MM.1S (cell line): Measurements from ENCODE around the gene PLCH2.

Experiments used
- DNase-seq: peaks from one replicate; pipeline ENCODE4 v3.0.0-alpha.2; 2015
- H2AFZ ChIP-seq: fragments of 300-600 bp; sonication (generic); 2 replicates; pipeline ENCODE4 v1.6.0; 2016; ENCODE audit warnings: antibody characterized with exemption, low read length
- H3F3A ChIP-seq: fragments of 300-600 bp; sonication (generic); 2 replicates; pipeline ENCODE4 v1.6.1; 2016; ENCODE audit warnings: mild to moderate bottlenecking, antibody characterized with exemption, low read length, moderate library complexity, mixed read lengths; ENCODE audit not compliant: insufficient read depth
- H3K27ac ChIP-seq: fragments of 300-600 bp; sonication (generic); 2 replicates; pipeline ENCODE4 v1.5.1; 2016; ENCODE audit warnings: mild to moderate bottlenecking, low read length
- H3K27me3 ChIP-seq: fragments of 300-600 bp; sonication (generic); replicated peaks from 2 replicates; pipeline ENCODE4 v1.6.0; 2016; ENCODE audit warnings: low read length; ENCODE audit not compliant: insufficient read depth
- H3K36me3 ChIP-seq: fragments of 300-600 bp; sonication (generic); replicated peaks from 2 replicates; pipeline ENCODE4 v1.6.1; 2016; ENCODE audit warnings: mild to moderate bottlenecking, low read length, mixed read lengths; ENCODE audit not compliant: insufficient read depth
- H3K4me1 ChIP-seq: fragments of 300-600 bp; sonication (generic); 2 replicates; pipeline ENCODE4 v1.6.1; 2016; ENCODE audit warnings: low read length, mixed read lengths
- H3K4me2 ChIP-seq: fragments of 300-600 bp; sonication (generic); 2 replicates; pipeline ENCODE4 v1.6.0; 2016; ENCODE audit warnings: low read depth, low read length
- H3K4me3 ChIP-seq: fragments of 300-600 bp; sonication (generic); 2 replicates; pipeline ENCODE4 v1.5.1; 2016; ENCODE audit warnings: low read length, mixed read lengths
- H3K79me2 ChIP-seq: fragments of 300-600 bp; sonication (generic); 2 replicates; pipeline ENCODE4 v1.6.1; 2016; ENCODE audit warnings: mixed run types, low read length, mixed read lengths
- H3K9ac ChIP-seq: fragments of 300-600 bp; sonication (generic); 2 replicates; pipeline ENCODE4 v1.6.1; 2016; ENCODE audit warnings: low read length, mixed read lengths
- H3K9me2 ChIP-seq: fragments of 300-600 bp; sonication (generic); replicated peaks from 2 replicates; pipeline ENCODE4 v1.6.1; 2016; ENCODE audit warnings: mild to moderate bottlenecking, low read length, mixed read lengths; ENCODE audit not compliant: insufficient read depth
- H3K9me3 ChIP-seq: fragments of 300-600 bp; sonication (generic); replicated peaks from 2 replicates; pipeline ENCODE4 v1.6.1; 2016; ENCODE audit warnings: mild to moderate bottlenecking, low read length, mixed read lengths; ENCODE audit not compliant: insufficient read depth
- H4K20me1 ChIP-seq: fragments of 300-600 bp; sonication (generic); 2 replicates; pipeline ENCODE4 v1.6.1; 2016; ENCODE audit warnings: mild to moderate bottlenecking, low read length, moderate library complexity, mixed read lengths; ENCODE audit not compliant: insufficient read depth
- CTCF ChIP-seq: fragments of 300-600 bp; sonication (generic); IDR thresholded peaks from 2 replicates; pipeline ENCODE4 v1.5.1; 2016; ENCODE audit warnings: antibody characterized with exemption, low read length, mixed read lengths
- EZH2 ChIP-seq: fragments of 300-600 bp; sonication (generic); optimal IDR thresholded peaks from 2 replicates; pipeline ENCODE3; 2017; ENCODE audit warnings: low read depth, mild to moderate bottlenecking, antibody characterized with exemption, low read length, mixed read lengths
- EZH2phosphoT487 ChIP-seq: fragments of 300-600 bp; sonication (generic); IDR thresholded peaks from 2 replicates; pipeline ENCODE4 v1.6.1; 2018; ENCODE audit warnings: antibody characterized with exemption, low read length

The PLCH2 gene

GRCh38 chr1:2488688-2489087 lies 12.6 kb downstream of the PLCH2 start:
- no peaks in the 10 kb centered on the region for H3K36me3 ChIP-seq
- no peaks in the 10 kb centered on the region for H4K20me1 ChIP-seq
- H3K9me3 ChIP-seq, result no peaks in the 10 kb centered on the region
- TF ChIP-seq EZH2, result no peak
- no peak for TF ChIP-seq EZH2phosphoT487
- TF ChIP-seq CTCF, result no peak
- H3K4me2 ChIP-seq, result no peak overlapping the region
- no peaks in the 10 kb centered on the region for H3K9me2 ChIP-seq
- peaks cover 79% of the 10 kb centered on the region for H3K27me3 ChIP-seq
- no peaks in the 10 kb centered on the region for H3F3A ChIP-seq
- no peaks in the 10 kb centered on the region for H3K79me2 ChIP-seq
- peaks cover 15% of the 10 kb centered on the region for H3K4me1 ChIP-seq
- no peak overlapping the region for H3K27ac ChIP-seq
- H3K9ac ChIP-seq, result no peak overlapping the region
- H3K4me3 ChIP-seq, result no peak overlapping the region
- H2AFZ ChIP-seq, result no peak overlapping the region
- no peak for DNase-seq

DNA sequence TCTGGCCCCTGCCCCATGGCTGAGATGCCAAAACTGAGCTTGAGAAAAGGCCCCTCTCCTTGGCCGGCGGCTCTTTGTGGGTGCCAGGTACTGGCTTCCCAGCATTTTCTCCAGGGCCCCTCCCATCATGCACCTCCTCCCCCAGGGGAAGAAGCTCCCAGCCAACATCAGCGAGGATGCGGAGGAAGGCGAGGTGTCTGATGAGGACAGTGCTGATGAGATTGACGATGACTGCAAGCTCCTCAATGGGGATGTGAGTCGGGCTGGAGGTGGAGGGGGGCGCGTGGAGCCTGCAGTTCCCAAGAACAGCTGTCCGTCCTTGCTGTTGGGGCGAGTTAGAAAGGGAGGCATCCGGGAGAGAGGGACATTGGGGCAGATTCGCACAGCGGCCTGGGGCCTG lies 13.5 kb downstream of the PLCH2 start:
- Histone ChIP-seq H2AFZ (no peak overlapping the region), H3K9me2 (no peaks in the 10 kb centered on the region), H4K20me1 (no peaks in the 10 kb centered on the region), H3K4me2 (no peak overlapping the region), H3K9me3 (no peaks in the 10 kb centered on the region), H3F3A (no peaks in the 10 kb centered on the region), H3K4me1 (peaks cover 15% of the 10 kb centered on the region), H3K27ac (no peak overlapping the region), H3K79me2 (no peaks in the 10 kb centered on the region), H3K36me3 (no peaks in the 10 kb centered on the region), H3K27me3 (peaks cover 73% of the 10 kb centered on the region), H3K9ac (no peak overlapping the region), H3K4me3 (no peak overlapping the region)
- DNase-seq, result no peak
- no peak for TF ChIP-seq EZH2
- no peak for TF ChIP-seq EZH2phosphoT487
- no peak for TF ChIP-seq CTCF

DNA sequence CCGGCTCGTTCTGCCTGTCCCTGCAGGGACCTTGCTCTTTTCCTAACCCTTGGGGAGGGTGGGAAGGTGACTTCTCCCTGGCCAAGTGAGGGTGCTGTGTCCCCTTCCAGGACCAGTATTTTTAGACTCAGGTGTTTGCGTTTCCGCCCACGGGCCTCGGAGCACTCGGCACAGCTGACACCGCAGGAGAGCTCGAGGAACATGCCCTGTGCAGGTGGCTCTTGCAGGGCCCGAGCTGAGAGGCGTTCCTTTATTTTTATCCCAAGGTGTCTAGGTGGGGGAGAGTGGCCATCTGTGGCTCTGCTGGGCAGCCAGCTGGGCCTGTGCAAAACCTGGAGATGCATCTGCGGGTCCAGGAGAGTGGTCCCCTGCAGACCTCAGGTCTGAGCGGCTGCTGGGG lies 16.0 kb downstream of the PLCH2 start:
- Histone ChIP-seq H3K9ac (no peak overlapping the region), H3K79me2 (no peaks in the 10 kb centered on the region), H3K9me2 (no peaks in the 10 kb centered on the region), H2AFZ (no peak overlapping the region), H3K27me3 (peaks cover 73% of the 10 kb centered on the region), H3K4me3 (no peak overlapping the region), H4K20me1 (no peaks in the 10 kb centered on the region), H3K4me1 (peaks cover 22% of the 10 kb centered on the region), H3F3A (no peaks in the 10 kb centered on the region), H3K27ac (no peak overlapping the region), H3K4me2 (peak overlapping the region; percentile 38; the same call in 1 of the 2 replicates), H3K36me3 (no peaks in the 10 kb centered on the region), H3K9me3 (no peaks in the 10 kb centered on the region)
- TF ChIP-seq CTCF (no peak), EZH2 (no peak), EZH2phosphoT487 (no peak)
- peak; percentile 38 for DNase-seq
